DMS53 treated with DMSO at 0.1 percent for 48 hours (cell line): Measurements from ENCODE around the gene GPC5.
"Not testable (repeated sequence)": the region's sequence is repeated elsewhere in the genome, so short reads cannot be mapped to it uniquely, and the experiment has no call there.

Source experiments
- DNase-seq: peaks from one replicate; lab custom pipeline; 2025; ENCODE audit not compliant: unreplicated experiment; lab: John Stamatoyannopoulos, UW

The GPC5 gene

GRCh38 chr13:91764527-91764926, 366.1 kb downstream of the GPC5 start:
- no peak for DNase-seq

DNA sequence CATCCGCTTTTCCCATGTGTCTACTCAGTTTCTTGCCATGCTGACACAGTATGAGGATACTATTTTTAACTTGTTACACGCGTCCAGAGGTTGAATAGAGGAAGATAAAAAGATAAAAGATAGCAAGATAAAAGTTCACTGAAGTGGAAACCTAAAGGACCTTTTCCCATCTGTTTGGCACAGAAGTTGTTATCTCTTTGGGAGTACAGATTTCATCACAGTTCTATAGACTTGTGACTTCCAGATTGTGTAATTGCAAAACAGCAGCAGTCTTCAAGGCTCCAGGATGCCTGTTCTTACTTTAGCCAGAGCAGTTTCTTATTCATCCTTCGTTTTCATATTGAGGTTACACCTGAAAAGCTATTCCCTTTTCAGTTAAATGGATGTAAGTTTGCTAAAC, 369.2 kb downstream of the GPC5 start:
- DNase-seq, result no peak

- no peak for DNase-seq
Measured at GRCh38 chr13:91768746-91769145, 370.3 kb downstream of the GPC5 start.

DNA sequence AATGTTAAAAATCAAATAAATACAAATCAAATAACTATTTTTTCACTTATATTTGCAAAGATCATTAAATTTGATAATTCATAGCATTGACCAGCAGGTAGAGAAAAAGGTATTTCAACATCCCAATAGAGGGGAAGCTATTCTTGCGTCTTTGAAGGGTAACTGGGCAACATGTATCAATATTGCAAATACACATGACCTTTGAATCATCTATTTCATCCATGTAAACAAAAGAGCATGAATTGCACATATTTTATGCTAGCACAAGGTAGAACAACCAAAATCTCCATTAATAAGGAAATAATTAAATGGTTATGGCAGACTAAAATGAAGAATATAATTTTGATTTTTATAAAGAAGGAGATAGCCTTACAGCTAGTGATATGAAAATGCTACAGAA, 372.8 kb downstream of the GPC5 start:
- no peak for DNase-seq

GRCh38 chr13:91773591-91774227, 375.3 kb downstream of the GPC5 start:
- no peak for DNase-seq

GRCh38 chr13:91774397-91774796, 376.0 kb downstream of the GPC5 start:
- no peak for DNase-seq

- no peak for DNase-seq
Measured at GRCh38 chr13:91776611-91777193, 378.3 kb downstream of the GPC5 start.

- DNase-seq, result no peak
Measured at GRCh38 chr13:91778123-91778522, 379.7 kb downstream of the GPC5 start.

DNA sequence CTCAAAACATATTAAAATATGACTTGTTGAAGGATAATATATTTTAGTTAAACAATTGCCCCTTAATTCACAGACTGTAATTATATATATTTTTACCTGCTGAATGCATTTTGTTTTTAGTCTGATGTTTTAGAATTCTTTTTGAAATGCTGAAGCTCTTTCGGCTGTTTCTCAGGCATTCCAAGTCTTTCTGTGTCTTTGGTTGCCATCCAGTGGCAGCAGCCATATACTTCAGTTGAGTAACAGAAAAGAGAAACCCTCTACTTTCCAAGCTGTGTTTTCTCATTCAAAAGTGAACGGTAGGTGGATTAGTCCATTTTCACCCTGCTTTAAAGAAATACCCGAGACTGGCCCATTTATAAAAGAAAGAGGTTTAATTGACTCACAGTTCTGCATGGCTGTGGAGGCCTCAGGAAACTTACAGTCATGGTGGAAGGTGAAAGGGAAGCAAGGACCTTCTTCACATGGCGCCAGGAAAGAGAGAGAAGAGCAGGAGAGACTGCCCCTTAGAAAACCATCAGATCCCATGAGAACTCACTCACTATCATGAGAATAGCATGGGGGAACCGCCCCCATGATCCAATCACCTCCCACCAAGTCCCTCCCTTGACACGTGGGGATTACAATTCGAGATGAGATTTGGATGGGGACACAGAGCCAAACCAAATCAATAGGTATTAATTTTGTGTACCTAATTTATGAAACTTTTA, 383.7 kb downstream of the GPC5 start:
- DNase-seq, result not testable (repeated sequence)

GRCh38 chr13:91785431-91786119, 387.2 kb downstream of the GPC5 start:
- DNase-seq, result no peak

- DNase-seq, result no peak
Measured at GRCh38 chr13:91792054-91792453, 393.6 kb downstream of the GPC5 start.

DNA sequence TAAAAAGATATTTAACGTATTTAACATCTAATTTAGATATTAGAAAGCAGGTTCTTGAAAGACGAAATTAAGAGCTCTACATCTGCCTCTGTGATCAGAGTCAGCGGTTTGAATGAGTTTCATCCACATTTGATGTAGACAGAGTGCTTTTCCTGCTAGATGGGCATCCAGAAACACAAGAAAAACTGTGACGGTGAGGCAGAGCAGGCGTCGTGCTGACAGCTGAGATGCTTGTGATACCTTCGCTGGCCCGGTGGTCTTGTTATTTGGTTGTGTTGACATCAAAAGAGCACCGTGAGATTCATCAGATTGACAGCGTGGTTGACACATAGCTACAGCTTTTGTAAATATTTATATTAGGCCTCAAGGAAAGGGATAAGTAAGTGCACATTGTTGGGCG, 399.1 kb downstream of the GPC5 start:
- DNase-seq, result no peak

DNA sequence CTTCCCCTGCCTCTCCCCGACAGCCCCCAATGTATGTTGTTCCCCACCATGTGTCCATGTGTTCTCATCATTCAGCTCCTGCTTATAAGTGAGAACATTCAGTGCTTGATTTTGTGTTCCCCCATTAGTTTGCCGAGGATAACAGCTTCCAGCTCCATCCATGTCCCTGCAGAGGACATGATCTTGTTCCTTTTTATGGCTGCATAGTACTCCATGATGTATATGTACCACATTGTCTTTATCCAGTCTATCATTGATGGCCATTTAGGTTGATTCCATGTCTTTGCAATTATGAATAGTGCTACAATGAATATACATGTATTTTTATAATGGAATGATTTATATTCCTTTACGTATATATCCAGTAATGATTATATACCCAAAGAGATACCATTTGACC, 399.9 kb downstream of the GPC5 start:
- DNase-seq, result not testable (repeated sequence)

- DNase-seq, result not testable (repeated sequence)
Measured at GRCh38 chr13:91801772-91802171, 403.4 kb downstream of the GPC5 start.

DNA sequence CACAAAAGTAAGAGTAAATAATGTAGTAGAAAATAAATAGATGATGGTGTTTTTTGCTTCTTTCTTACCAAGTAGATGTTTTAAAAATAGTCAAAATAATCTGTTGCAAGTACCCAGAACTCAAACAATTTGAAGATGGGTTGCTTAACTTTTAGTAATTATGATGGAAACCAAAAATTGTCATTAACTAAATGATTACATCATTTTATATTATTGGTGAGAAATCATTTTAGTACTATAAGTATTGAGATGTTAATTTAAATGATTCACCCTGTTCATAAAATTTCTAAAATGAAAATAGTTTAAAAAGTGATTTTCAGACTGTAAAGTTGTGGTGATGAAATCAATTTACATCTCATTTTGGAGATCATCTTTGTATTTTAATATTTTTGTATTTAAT, 404.5 kb downstream of the GPC5 start:
- no peak for DNase-seq

- no peak for DNase-seq
Measured at GRCh38 chr13:91804724-91805123, 406.3 kb downstream of the GPC5 start.

DNA sequence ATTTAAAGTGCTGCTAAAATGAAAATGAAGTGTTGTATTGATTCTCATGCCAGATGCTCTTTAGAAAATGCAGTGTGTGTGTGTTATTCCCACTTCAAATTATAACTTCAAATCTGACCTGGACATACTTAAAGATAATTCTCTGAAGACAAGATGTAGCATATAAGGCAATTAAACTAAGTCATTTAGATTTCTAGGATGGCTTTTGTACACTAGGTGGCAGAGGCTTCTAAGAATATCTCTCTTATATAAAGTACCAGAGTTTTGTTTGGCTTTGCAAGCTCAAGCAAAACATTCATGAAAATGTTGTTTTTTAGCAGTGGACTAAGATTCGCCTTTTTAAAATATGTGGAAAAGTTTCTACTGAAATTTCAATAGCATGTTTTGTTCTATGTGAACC, 407.2 kb downstream of the GPC5 start:
- no peak for DNase-seq

DNA sequence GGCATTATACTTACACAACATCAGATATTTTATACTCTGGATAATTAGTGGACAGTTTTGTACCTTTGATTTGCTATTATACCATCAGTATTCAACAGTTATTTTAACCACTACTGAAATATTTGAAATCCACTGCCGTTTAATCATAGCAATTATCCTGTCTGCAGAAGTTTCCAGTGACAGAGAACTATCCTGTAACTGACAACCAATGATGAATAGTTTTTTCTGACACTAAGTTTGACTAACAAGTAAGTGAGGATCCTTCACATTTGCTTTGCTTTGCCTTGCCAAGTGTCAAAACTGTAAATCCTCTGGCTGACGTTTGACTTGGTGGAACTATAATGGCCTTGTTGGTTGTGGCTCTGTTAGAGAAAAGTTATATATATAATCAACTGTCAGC, 410.7 kb downstream of the GPC5 start:
- no peak for DNase-seq

- no peak for DNase-seq
Measured at GRCh38 chr13:91813253-91813652, 414.8 kb downstream of the GPC5 start.

GRCh38 chr13:91816263-91816807, 417.9 kb downstream of the GPC5 start:
- no peak for DNase-seq

DNA sequence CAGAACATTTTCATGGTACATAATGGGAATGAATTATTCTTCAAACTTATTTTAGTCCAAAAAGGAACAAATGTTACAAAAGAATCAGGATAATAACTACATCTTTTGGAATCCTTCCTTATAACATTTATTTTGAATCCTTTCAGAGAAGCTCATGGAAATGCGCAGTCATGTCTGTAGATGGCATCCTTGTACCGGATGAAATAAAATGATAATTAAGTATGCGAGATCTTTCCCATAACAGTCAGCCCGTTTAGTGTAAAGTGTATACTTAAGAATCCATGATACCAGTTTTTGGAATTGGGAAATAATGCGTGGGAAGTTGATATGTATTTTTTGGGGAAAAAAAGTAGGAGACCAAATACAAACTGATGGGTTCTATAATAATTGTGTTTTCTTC, 418.8 kb downstream of the GPC5 start:
- no peak for DNase-seq

DNA sequence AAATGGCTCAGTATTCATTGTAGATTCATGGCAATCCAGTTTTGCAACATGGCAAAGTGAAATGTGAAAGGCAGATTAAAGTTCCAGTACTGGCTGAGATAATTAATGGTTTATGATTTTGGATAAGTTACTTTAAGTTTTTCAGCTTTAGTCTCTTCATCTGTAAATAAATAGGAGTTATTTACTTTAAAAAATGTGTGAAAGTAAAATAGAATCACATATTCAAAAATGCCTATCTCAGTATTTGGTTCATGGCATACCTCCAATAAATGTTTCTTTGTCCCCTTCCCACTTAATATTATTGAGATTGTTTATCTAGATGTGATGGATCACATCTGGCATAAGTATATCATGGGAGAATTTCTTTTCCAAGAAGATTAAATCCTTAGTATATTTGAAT, 426.0 kb downstream of the GPC5 start:
- DNase-seq, result no peak
